ENCODE results near the gene AARSD1.
"Not testable (repeated sequence)": the region's sequence is repeated elsewhere in the genome, so short reads cannot be mapped to it uniquely, and the experiment has no call there.

AARSD1 gene

DNA sequence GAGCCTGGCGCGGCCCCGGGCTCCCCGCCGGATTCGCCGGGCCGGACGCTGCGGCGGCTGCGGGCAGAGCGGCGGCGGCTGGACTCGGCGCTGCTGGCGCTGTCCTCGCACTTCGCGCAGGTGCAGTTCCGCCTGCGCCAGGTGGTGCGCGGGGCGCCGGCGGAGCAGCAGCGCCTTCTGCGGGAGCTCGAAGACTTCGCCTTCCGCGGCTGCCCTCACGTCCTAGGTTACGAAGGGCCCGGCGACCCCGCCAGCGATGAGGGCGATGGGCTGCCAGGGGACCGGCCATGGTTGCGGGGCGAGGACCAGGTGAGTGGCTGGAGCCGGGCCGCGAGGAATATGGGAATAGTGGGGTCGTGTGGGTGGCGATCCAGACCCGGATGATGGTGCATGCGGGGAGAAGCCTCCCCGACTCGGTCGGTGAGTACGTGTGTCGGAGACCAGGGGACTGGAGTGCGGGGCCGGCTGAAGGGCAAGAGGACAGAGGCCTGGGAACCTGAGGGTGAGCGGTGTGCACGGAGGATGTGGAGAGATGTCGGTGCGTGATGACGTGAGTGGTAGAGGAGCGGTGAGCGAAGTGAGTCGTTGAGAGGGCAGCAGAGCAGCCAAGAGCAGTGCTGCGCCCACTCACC, 16.6 kb upstream of the AARSD1 start:
- peak in 43 of 58 donors; percentile 7 to 61 (median 28) for DNase-seq

DNA sequence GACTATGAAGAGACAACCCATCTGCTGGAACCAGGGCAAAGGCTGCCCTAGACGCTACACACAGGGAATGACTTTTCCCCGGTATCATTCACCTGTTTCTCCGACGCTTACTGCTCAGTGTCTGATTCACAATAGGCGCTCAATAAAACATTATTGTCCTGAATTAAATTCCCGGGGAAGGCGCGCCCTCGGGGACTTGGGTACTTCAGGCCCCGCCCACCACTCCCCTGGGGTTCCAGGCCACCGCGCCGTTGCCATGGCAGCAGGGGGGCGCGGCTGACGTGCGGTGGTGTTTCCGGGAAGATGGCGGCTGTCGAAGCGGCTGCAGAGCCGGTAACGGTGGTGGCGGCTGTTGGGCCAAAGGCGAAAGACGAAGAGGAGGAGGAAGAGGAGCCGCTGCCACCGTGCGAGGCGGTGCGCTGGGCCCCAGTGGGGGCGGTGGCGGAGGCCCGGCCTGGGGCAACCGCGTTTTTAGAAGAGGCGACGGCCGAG, 16.1 kb upstream of the AARSD1 start, which contains the start of gene RUNDC1:
TSS of gene RUNDC1 (plus strand) at position 292 of the 492 bp plus-strand sequence. CDS start at position 304, 12 bp downstream.
- DNase-seq, result peak in 57 of 58 donors; percentile 15 to 92 (median 76)

DNA sequence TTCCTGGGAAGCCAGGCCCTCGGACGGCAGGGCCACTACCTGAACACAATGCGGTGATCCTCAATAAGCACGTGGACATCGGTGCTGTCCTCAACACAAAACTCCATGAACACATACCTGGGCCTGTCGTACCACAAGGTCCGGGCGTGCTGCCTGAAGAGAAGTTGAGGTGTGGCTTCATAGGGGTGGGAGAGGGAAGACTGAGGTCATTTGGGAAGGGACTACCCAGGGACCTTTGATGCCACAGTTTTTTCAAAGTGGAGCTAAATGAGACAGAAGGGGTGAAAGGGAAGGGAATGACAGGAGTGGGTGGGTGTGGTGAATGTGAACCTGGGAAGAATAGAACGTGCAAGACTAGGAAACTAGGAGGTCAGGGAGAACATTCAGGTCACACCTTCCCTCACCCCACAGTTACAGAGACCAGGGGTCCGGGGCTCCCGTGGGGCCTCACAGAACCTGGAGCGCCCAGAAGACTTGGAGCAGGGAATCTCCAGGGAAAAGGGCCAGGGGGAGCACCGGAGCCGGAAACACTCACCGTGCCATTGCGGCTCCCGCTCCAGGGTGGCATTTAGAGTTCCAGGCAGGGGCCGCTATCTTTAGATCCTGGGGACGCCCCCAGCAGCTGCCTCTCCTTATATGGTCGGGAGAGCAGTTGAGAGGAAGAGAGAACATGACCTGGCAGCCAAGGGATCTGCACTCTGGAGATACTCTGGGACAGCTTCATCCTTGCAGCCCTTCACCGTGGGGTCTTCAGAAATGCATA, 15.4 kb upstream of the AARSD1 start, which contains the start of gene PTGES3L:
TSS of gene PTGES3L (minus strand) at position 570 of the 763 bp plus-strand sequence. CDS start at position 543, 27 bp downstream.
- DNase-seq, result peak in 33 of 58 donors; percentile 7 to 54 (median 30)

DNA sequence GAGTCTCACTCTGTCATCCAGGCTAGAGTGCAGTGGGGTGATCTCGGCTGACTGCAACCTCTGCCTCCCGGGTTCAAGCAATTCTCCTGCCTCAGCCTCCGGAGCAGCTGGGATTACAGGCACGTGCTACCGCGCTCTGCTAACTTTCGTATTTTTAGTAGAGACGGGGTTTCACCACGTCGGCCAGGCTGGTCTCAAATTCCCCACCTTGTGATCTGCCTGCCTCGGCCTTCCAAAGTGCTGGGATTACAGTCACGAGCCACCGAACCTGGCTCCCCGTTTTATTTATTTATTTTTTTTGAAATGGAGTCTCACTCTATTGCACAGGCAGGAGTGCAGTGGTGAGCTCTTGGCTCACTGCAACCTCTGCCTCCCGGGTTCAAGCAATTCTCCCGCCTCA, 11.4 kb upstream of the AARSD1 start:
- DNase-seq, result not testable (repeated sequence)

DNA sequence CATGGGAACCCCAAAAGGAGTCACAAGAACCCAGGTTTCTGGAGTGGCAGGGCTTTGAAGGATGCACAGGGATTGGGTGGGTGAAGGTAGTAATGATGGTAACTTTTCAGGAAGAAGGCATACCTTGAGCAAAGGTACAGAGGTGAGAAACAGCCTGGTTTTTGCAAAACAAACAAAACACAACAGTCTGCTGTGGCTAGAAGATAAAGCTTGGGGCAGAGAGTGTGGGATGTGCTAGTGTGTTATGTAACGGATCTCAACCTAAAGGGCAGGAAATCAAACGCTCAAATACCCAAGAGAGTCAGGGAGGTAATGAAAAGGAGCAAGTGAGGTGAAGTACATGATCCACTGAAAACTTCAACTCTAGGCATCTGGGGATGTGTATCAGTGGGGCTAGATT, 11.0 kb upstream of the AARSD1 start:
- DNase-seq, result no peak

DNA sequence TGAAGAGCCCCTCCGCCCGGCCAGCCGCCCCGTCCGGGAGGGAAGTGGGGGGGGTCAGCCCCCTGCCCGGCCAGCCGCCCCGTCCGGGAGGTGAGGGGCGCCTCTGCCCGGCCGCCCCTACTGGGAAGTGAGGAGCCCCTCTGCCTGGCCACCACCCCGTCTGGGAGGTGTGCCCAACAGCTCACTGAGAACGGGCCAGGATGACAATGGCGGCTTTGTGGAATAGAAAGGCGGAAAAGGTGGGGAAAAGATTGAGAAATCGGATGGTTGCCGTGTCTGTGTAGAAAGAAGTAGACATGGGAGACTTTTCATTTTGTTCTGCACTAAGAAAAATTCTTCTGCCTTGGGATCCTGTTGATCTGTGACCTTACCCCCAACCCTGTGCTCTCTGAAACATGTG, 9.1 kb upstream of the AARSD1 start:
- DNase-seq, result not testable (repeated sequence)

DNA sequence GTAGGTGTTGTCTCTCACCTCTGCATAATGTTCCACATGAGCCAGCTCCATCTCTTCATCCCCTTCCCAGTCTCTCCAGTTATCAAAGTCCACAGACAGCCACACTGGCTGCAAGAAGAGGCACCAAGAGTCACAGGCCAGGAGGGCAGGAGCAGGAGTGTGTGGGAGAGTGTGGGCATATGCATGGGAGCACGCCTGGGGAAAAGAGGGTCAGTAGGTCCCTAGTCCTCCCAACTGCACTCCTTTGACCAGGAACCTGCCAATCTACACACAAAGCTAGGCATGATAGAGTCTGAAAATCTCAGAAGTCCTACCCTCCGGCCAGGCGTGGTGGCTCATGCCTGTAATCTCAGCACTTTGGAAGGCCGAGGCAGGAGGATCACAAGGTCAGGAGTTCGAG, 7.3 kb upstream of the AARSD1 start:
- no peak for DNase-seq

DNA sequence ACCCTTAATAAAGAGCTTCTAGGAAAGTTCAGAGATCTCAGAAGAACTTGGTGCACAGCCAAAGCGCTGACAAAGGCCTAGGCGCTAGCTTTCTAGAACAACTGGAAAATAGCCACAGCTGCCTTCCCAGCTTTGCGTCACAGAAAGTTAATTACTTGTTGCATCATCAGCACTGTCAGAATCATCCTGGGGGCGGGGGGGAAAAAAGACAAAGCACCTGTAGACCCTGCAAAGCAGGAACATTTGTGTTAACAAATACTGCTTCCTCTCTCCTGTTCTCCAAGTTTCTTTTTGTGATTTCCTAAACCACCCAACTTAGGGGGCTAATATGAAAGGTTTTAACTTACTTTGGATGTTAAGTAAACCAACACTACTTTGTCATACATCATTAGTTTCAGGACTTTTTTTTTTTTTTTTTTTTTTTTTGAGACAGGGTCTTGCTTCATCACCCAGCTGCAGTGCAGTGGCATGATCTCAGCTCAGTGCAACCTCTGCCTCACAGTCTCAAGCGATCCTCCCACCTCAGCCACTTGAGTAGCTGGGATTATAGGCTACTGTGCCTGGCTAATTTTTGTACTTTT, 4.8 kb upstream of the AARSD1 start:
- peak in 3 of 58 donors; percentile 2 to 9 (median 5) for DNase-seq

DNA sequence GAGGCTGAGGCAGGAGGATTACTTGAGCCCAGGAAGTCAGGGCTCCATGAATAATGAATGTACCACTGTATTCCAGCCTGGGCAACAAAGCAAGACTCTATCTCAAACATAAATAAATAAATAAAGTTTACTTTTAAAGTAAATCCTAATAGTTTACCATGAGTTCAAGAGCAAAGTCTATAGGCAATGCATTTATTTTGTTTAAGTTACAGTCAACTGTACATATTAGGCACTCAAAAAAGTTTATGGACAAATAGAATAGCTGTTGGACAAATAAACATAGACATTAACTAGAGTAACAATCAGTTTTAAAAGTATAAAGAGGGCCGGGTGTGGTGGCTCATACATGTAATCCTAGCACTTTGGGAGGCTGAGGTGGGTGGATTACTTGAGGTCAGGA, 3.7 kb upstream of the AARSD1 start:
- DNase-seq, result no peak

DNA sequence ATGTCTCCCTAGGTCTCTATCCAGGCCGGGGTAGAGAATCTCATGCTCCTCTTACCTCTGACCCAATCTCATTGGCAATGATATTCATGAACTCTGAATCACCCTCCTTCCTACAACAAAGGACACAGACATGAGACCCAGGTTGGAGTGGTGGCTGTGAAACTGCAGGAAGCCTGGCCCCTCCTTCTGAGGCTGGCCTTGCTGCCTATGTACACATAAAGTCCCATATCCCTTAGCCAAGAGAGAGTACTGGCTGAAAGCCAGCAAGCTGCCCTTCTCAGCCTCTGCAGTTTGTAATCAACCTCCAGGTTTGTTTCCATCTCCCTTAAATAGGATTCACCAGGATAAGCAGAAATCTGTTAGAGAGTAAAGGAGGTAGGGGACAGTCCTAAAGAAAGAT, 10.6 kb downstream of the AARSD1 start:
- no peak for DNase-seq

DNA sequence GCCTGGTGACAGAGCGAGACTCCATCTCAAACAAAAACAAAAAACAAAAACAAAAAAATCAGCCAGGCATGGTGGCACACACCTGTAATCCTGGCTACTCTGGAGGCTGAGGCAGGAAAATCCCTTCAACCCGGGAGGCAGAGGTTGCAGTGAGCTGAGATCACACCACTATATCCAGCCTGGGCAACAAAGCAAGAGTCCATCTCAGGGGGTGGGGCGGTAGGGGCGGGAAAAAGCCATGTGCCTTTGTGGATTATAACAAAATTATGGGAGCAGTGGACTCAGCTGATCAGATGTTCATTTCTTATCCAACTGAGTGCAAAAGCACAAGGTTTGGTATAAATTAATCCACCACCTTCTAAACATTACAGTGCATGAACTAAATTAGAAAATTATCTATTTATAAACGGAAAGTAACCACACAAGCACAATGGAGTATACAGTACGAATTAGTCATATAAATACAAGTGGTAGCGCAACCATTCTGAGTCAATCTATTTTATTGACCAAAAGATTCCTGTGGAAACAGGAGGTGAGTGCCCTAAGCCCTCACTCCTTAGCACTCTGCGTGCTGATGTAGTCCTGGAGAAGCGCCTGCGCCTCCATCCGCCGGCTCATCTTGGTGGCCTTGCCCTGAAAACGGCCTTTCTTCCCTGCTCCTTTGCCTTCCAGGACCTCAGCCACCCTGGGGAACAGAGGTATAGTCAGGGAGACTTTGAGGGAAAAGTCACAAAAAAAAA, 14.0 kb downstream of the AARSD1 start:
- no peak for DNase-seq

DNA sequence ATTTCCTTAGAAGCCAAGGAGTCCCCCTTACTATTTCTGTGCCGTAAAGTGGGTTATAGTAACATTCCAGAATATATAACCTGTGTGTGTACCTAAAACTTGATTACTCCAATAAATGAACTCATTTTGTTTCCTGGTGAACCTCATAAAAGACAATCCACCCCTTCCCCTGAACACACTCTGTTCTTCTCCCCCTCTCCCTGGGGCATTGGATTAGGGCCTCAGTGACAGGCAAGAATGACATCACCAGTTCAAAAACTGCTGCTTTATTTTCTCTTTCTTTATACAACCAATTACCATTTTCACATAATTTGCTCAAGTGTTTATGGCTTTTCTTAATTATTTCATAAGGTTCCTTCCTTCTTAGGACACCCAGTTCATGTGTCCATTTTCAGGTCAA, 17.4 kb downstream of the AARSD1 start:
- no peak for DNase-seq

DNA sequence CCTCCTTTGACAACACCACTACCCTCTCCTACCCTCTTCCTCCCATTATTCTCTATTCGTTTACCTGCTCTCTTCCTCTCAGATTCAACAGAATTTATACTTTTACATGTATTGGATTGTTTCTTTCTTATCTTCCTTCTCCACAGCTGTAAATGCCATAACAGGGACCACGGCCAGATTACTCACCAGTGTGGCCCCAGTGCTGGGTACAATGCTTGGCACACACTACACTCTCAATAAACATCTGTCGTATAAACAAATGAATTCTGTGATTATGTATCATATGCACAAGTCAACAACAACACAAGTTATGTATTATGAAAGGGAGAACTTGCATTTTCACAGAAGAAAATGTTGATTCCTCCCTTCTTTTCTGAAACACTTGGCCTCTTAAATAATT, 20.0 kb downstream of the AARSD1 start:
- DNase-seq, result no peak

DNA sequence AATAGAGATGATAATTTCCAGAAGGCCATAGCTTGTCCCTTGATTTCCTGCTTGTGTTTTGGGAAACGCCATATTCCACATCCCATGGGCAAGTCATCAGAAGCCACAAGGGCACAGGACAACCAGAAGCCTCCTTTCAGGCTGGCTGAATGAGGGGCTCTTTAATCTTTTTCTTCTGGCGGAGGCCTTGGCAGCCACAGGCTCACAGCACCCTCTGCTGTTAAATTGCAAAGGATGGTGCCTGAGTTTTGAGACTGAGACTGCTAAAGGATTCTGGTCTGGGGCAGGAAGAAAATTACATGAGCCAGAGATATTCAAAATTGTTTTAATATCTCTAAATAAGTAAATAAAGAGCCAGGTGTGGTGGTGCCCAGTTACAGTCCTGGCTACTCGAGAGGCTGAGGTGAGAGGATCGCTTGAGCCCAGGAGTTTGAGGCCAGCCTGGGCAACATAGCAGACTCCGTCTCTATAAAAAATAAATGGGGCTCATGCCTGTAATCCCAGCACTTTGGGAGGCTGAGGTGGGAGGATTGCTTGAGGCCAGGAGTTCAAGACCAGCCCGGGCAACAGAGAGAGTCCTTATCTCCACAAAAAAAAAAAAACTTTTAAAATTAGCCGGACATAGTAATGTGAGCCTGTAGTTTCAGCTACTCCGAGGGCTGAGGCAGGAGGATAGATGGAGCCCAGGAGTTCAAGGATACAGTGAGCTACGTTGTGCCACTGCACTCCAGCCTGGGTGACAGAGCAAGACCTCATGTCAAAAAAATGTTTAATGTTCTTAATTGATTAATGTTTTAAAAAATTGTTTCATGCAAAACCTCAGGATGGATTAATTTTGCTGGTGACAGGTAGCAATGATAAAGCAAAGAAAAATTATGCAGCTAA, 26.3 kb downstream of the AARSD1 start:
- DNase-seq, result peak in 31 of 58 donors; percentile 0 to 59 (median 12)

DNA sequence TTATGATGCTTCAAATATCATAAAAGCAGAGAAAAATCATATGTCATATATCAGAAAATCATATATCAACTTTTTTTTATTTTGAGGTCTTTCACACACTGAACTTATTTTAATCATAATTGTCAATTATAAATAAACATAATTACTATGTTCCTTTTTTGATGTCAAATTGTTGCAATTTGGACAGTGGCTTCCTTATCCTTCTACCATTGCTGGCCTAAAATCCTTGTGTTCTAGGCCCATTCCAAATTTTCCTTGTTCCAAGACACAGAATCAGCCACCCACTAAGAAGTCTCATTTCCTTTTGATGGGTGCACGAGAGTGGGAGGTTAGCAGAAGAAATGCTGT, 34.8 kb downstream of the AARSD1 start:
- no peak for DNase-seq

DNA sequence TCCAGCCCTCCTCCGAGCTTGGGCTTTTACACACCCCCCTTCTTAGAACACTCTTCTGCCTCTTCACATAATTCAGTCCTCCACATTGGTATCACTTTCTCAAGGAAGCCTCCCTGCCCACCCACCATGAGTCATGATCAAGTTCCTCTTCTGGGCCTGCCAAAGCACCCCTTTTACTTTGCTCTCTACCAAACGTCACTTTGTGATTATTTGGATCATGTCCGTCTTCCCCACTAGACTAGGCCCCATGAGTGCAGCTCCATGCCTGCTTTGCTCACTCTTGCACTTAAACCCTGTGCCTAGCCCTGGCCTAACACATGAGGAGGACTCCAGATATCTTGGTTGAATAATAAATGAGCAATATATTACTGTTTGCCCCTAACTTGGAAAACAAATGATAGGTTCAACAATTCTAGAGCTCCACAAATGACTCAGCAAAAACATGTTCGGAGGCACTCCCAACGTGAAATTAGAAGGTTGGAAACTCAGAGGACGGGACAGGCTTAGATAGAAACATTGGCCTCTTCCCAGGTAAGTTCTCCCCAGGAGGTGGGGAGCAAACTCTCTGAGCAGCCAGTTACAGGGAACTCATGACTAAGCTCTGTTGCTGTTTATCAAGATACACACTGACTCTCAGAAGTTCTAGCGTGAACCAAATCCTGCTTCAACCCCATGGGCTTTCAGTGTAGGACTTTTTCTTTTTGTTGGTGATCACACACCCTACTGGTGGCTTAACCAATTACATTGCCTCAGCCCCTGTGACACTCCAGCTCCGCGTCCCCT, 35.3 kb downstream of the AARSD1 start:
- DNase-seq, result peak in 2 of 58 donors; percentile 2 to 3

DNA sequence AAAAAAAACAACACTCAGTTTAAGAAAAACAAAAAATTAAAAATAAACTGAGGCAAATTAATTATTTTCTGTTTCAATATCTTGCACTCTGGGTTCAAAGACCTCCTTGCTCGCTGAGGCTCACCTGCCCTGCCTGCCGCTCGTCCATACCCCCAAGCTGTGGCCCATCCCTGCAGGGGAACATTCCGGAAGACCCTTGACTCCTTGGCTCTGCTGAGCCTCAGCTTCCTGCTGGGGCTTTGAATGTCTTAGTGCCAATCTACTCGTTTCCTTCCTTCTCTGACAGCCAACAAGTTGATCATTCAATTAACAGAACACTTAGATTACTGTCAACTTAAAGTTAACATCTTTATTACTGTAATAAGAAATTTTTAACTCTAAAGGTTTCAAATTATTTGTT, 39.4 kb downstream of the AARSD1 start:
- no peak for DNase-seq

DNA sequence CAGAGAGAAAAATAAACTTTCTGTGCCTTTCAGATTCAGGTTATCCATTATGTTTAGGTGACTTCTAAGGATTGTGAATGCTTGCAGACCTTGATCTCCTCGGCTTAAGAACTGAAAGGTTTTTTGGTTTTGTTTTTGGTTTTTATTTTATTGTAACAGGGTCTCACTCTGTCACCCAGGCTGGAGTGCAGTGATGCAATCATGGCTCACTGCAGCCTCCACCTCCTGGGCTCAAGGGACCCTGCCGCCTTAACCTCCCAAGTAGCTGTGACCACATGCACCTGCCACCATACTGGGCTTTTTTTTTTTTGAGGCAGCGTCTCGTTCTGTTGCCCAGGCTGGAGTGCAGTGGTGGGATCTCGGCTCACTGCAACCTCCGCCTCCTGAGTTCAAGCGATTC, 40.8 kb downstream of the AARSD1 start:
- not testable (repeated sequence) for DNase-seq

DNA sequence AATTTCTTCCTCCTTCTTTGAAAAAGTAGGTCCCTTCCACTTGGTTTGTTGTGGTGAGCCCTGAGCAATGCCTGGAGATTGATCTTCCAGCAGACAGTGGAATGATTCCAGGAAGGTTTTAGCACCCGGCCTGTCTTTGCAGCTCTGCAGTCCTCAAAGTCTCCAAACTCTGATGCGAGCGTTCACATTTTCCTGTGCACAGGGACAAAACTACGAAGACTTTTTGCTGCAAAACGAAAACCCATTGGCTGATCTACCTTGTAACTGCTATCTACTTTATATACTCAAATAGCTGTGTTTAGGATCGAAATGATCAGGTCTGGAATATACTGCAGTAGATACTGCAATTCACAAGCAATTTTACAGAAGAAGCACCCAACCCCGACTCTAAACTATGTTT, 42.0 kb downstream of the AARSD1 start:
- DNase-seq, result no peak

DNA sequence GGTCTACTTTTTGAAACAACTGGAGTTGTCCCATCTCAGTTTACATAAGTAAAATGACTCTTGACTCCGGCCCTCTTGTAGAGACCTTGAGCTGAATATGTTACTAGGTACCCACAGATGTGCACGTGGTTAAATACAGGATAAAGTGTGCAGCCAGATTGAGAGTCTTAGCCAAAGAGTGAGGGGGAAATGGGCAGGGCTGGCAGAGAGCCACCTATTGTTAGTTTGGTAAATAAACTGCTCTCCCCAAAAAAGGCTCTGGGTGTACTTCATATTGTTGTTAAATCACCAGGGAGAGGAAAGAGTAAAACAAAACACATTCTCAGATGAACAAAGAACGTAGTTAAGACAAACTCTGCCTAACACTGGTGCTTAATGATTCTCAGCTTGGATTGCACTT, 43.3 kb downstream of the AARSD1 start:
- DNase-seq, result no peak
